ENCODE data around the gene ADRB2. TPM values are rescaled to one million over a fixed set of nuclear protein-coding genes. Genes with fewer than 3 reads are reported as not detected.
A peak's percentile ranks its signal among the peaks of the same experiment; 100 is the strongest.

The ADRB2 gene
- total RNA-seq, 2 donors from 2014 or later, result 6.8 to 29.0 TPM

DNA sequence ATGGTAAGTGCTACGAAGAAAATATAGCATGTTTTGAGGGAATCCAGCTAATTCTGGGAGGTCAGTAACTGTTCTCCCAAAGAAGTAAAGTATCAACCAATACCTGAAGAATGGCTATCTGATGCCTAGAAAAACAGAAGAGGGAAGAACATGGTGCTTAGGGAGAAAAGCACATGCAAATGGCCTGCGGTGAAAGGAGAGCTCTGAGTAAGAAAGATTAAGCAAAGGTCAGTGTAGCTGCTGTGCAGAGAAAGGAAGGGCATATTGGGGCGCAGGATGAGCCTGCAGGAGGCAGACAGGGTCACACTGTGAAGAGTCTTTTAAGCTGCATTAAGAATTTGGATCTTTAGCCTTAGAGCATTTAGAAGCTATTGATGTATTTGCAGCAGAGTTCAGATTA is 11.0 kb downstream of the ADRB2 start:
- no peaks in the 10 kb centered on the region for H3K9me3 ChIP-seq
- H3K27ac ChIP-seq, result no peak overlapping the region
- H3K36me3 ChIP-seq, result no peaks in the 10 kb centered on the region
- H3K4me1 ChIP-seq (replicated peaks), result peaks cover 8% of the 10 kb centered on the region
- TF ChIP-seq, protein P1, sequence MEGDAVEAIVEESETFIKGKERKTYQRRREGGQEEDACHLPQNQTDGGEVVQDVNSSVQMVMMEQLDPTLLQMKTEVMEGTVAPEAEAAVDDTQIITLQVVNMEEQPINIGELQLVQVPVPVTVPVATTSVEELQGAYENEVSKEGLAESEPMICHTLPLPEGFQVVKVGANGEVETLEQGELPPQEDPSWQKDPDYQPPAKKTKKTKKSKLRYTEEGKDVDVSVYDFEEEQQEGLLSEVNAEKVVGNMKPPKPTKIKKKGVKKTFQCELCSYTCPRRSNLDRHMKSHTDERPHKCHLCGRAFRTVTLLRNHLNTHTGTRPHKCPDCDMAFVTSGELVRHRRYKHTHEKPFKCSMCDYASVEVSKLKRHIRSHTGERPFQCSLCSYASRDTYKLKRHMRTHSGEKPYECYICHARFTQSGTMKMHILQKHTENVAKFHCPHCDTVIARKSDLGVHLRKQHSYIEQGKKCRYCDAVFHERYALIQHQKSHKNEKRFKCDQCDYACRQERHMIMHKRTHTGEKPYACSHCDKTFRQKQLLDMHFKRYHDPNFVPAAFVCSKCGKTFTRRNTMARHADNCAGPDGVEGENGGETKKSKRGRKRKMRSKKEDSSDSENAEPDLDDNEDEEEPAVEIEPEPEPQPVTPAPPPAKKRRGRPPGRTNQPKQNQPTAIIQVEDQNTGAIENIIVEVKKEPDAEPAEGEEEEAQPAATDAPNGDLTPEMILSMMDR (IDR thresholded peaks at IDR 0.05), result no peak
- TF ChIP-seq POLR2A (IDR thresholded peaks at IDR 0.05) (no peak), POLR2AphosphoS5 (IDR thresholded peaks at IDR 0.05) (no peak)
- no peak for DNase-seq (ENCODE audit: low spot score)
- intact Hi-C loops (cut with DNase I), result no loop called here
- no peak overlapping the region for H3K4me3 ChIP-seq
- no peaks in the 10 kb centered on the region for H3K27me3 ChIP-seq (replicated peaks; ENCODE audit: insufficient read depth)
- WGBS, result 98% methylated on average over 3 of the region's 3 CpGs

DNA sequence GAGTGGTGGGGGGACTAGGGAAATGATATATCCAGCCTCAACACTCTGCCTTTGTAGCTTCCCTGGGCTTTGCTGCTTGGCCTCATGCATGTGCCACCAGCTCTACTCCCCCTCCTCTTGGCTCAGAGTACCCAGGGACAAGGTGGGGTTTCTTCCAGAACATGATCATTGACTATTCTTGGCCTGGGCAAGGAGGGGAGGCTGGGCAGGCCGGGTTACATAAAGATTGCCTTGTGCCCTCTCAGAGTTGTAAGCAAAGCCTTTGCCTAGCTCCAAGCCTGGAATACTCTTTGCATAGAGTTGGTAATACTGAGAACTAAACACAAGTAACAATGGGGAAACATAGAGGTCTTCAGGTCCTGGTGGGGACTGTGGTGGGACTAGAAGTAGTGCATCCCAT is 11.9 kb downstream of the ADRB2 start:
- Histone ChIP-seq H3K4me3 (no peak overlapping the region), H3K9me3 (no peaks in the 10 kb centered on the region), H3K4me1 (replicated peaks) (peaks cover 13% of the 10 kb centered on the region), H3K36me3 (no peaks in the 10 kb centered on the region), H3K27ac (peak overlapping the region; percentile 15 to 50), H3K27me3 (replicated peaks; ENCODE audit: insufficient read depth) (no peaks in the 10 kb centered on the region)
- intact Hi-C loops (cut with DNase I), result no loop called here
- 94% methylated on average over 1 of the region's 1 CpG for WGBS
- no peak for DNase-seq (ENCODE audit: low spot score)
- TF ChIP-seq, protein P1 (IDR thresholded peaks at IDR 0.05), result no peak
- TF ChIP-seq POLR2A (IDR thresholded peaks at IDR 0.05), result no peak
- no peak for TF ChIP-seq POLR2AphosphoS5 (IDR thresholded peaks at IDR 0.05)

DNA sequence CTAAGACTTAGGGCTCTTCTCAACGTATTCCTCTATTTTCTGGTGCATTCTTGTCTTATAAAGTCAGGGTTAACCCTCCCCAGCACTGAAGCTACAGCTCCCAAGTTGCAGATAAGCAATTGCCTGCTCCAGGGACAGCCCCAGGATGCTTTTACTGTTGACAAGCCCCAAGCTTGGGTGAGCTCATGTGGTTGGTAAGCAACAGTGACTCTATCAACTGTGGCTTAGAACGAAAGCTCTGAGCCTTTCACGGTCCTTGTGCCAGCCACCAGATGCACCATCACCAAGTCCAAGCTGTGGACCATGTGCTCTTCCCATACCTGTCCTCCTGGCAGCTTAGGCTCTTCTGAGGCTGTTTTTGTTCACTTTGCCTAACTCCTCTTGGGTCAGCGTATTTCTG is 13.5 kb downstream of the ADRB2 start:
- 83% methylated on average over 4 of the region's 4 CpGs for WGBS

DNA sequence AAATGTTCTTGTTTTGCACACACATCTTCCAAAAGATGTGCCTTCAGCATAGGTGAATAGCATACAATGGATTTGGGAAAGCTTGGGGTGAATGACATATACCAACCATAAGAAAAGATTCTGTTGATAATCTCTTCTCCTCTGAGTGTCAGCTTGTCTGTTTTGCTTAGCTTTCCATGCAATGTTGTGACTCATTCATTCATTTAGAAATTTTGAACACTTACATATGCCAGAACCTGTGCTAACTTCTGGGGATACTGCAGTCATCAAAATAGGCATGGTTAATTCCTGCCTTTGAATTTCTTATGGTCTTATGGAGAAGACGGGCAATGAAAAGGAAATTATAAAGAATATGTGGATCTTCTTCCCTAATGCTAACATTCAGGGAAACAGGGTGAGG is 14.1 kb downstream of the ADRB2 start:
- intact Hi-C loops (cut with DNase I), result no loop called here
- Histone ChIP-seq H3K9me3 (no peaks in the 10 kb centered on the region), H3K27ac (peak overlapping the region; percentile 28 to 50), H3K27me3 (replicated peaks; ENCODE audit: insufficient read depth) (no peaks in the 10 kb centered on the region), H3K4me3 (no peak overlapping the region), H3K36me3 (no peaks in the 10 kb centered on the region), H3K4me1 (replicated peaks) (peaks cover 13% of the 10 kb centered on the region)
- DNase-seq (ENCODE audit: low spot score), result no peak
- WGBS, result 86% methylated on average over 1 of the region's 1 CpG
- TF ChIP-seq POLR2A (IDR thresholded peaks at IDR 0.05) (no peak), POLR2AphosphoS5 (IDR thresholded peaks at IDR 0.05) (no peak)
- TF ChIP-seq, protein P1 (IDR thresholded peaks at IDR 0.05), result no peak

More for the DNA sequence above, 13.5 kb downstream of the ADRB2 start:
- Histone ChIP-seq H3K36me3 (no peaks in the 10 kb centered on the region), H3K27ac (peak overlapping the region in 1 of 2 donors; percentile 50), H3K9me3 (no peaks in the 10 kb centered on the region), H3K4me3 (no peak overlapping the region), H3K27me3 (replicated peaks; ENCODE audit: insufficient read depth) (no peaks in the 10 kb centered on the region), H3K4me1 (replicated peaks) (peaks cover 13% of the 10 kb centered on the region)
- intact Hi-C loops (cut with DNase I), result no loop called here
- TF ChIP-seq, protein P1 (IDR thresholded peaks at IDR 0.05), result no peak
- TF ChIP-seq POLR2AphosphoS5 (IDR thresholded peaks at IDR 0.05) (no peak), POLR2A (IDR thresholded peaks at IDR 0.05) (no peak)
- no peak for DNase-seq (ENCODE audit: low spot score)

DNA sequence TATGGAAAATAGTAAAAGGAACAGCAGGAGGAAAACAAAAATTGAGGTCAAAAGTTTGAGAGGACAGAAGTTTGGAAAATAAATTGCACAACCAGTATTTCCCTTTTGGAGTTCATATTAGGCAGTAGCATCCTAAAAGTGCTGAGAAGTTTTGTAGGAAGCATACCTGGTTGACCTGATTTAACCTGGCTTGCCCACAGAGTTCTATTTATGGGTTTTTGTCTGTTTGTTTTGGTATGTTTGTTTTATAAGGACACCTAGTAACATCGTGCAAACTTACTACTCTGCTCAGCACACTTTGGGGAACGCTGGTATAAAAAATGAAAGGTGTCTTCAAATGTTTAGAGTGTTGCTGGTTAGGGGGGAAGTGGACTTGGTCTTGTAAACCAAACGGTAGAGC is 15.1 kb downstream of the ADRB2 start:
- Histone ChIP-seq H3K9me3 (no peaks in the 10 kb centered on the region), H3K4me1 (replicated peaks) (peaks cover 13% of the 10 kb centered on the region), H3K36me3 (no peaks in the 10 kb centered on the region), H3K4me3 (no peak overlapping the region), H3K27me3 (replicated peaks; ENCODE audit: insufficient read depth) (no peaks in the 10 kb centered on the region), H3K27ac (peak overlapping the region; percentile 64 to 70)
- TF ChIP-seq POLR2AphosphoS5 (IDR thresholded peaks at IDR 0.05), result peak; percentile 86
- TF ChIP-seq POLR2A (IDR thresholded peaks at IDR 0.05), result no peak
- DNase-seq (ENCODE audit: low spot score), result peak; percentile 59
- 16% methylated on average over 3 of the region's 3 CpGs for WGBS
- intact Hi-C loops (cut with DNase I), result no loop called here
